Suprapubic skin (tissue), 2 donors: ENCODE data around the gene TMEM131L.

ENCODE experiments used
- EP300 ChIP-seq: sonication (generic); formaldehyde crosslinking; IDR thresholded peaks from one replicate; pipeline ENCODE4 v1.6.1; 2017; ENCODE audit warnings: antibody characterized with exemption
- POLR2A ChIP-seq, 2 donors: fragments of 450-650 bp; IDR thresholded peaks; one replicate each; pipeline ENCODE4 v1.6.1; 2017; ENCODE audit warnings: antibody characterized with exemption in 2 of 2, mild to moderate bottlenecking in 2 of 2, moderate library complexity in 2 of 2

DNA sequence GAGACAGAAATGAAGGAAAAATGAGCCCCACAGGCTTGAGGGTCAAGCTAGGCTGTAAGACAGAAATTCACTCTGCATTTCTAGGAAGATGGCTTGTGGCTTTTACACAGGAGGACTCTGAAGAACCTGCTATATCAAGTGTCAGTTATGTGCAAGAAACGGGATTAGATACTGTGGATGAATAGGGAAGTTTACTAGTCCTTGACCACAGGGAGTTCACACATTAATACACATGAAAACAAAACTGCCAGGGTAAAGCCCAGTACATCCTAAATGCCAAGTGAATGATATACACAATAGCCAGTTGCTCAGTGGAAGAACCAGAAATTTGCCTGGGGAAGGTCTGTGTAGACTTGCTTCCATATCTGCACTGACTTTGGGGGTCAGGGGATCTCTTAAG, 53.5 kb downstream of the TMEM131L start:
- TF ChIP-seq POLR2A (IDR thresholded peaks at IDR 0.05): no peak
- TF ChIP-seq EP300: no peak
